Vagina (tissue), 2 donors: ENCODE results near the gene TMC3. TPM values are rescaled to one million over a fixed set of nuclear protein-coding genes. Genes with fewer than 3 reads are reported as not detected.

Source experiments
- DNase-seq, 2 donors: peaks; one replicate each; pipeline ENCODE4 v3.0.0-alpha.2; 2017; ENCODE audit errors: extremely low spot score in 2 of 2
- H3K27ac ChIP-seq: fragments of 200-600 bp; sonication (generic); one replicate; pipeline ENCODE4 v1.5.1; 2019
- H3K27me3 ChIP-seq: fragments of 200-600 bp; sonication (generic); one replicate; pipeline ENCODE4 v1.5.1; 2019
- H3K36me3 ChIP-seq, 2 donors: fragments of 200-600 bp; sonication (generic); one replicate each; pipeline ENCODE4 v1.5.1; 2017 to 2019
- H3K4me1 ChIP-seq: fragments of 200-600 bp; sonication (generic); one replicate; pipeline ENCODE4 v1.5.1; 2019
- H3K4me3 ChIP-seq, 2 donors: fragments of 200-600 bp; sonication (generic); 1 replicate in 1 of 2; 2 replicates in 1 of 2; pipeline ENCODE4 v1.5.1; 2016 to 2019
- H3K9me3 ChIP-seq: fragments of 200-600 bp; sonication (generic); one replicate; pipeline ENCODE4 v1.5.1; 2019
- CTCF ChIP-seq, 3 experiments: fragments of 450-650 bp in 2 of 3; fragments of 200-600 bp in 1 of 3; sonication (generic) in 1 of 3; IDR thresholded peaks; one replicate each; pipeline ENCODE4 v1.5.1; 2017 to 2019; ENCODE audit warnings: antibody characterized with exemption in 3 of 3, mild to moderate bottlenecking in 2 of 3, moderate library complexity in 2 of 3
- POLR2A ChIP-seq, 2 donors: fragments of 450-650 bp; IDR thresholded peaks; one replicate each; pipeline ENCODE4 v1.6.1; 2017; ENCODE audit warnings: antibody characterized with exemption in 2 of 2, mild to moderate bottlenecking in 2 of 2, moderate library complexity in 2 of 2
- POLR2AphosphoS5 ChIP-seq, 2 donors: sonication (generic); formaldehyde crosslinking; IDR thresholded peaks; one replicate each; pipeline ENCODE4 v1.9.0; 2017; ENCODE audit warnings: antibody characterized with exemption in 2 of 2, mild to moderate bottlenecking in 2 of 2, low read depth in 1 of 2; ENCODE audit not compliant: insufficient read depth in 1 of 2
- intact Hi-C: fragments of 100-400 bp; cut with DNase I; formaldehyde crosslinking; loops from one replicate; pipeline ENCODE4 v1.15.1; 2023
- total RNA-seq: library from RNA; depleted of rRNA; stranded (reverse); fragments of >200 nt; gene quantifications from one replicate; pipeline ENCODE4 v1.2.3, GENCODE V29; 2016

The TMC3 gene
- total RNA-seq, 1 donor from 2014 or later: 2.7 TPM

- intact Hi-C loops: no loop called here
- Histone ChIP-seq H3K9me3 (no peaks in the 10 kb centered on the region), H3K4me1 (peaks cover 50% of the 10 kb centered on the region), H3K36me3 (peaks cover 0 to 14% of the 10 kb centered on the region in 2 donors), H3K27ac (peak overlapping the region; percentile 57), H3K27me3 (no peaks in the 10 kb centered on the region), H3K4me3 (no peak overlapping the region)
- no peak for DNase-seq
- no peak for TF ChIP-seq POLR2A (IDR thresholded peaks at IDR 0.05)
- TF ChIP-seq CTCF (IDR thresholded peaks at IDR 0.05): no peak
- no peak for TF ChIP-seq POLR2AphosphoS5 (IDR thresholded peaks at IDR 0.05; ENCODE audit: insufficient read depth in 1 of 2, low read depth in 1 of 2)
Measured at GRCh38 chr15:81295486-81296121, 78.4 kb downstream of the TMC3 start.

GRCh38 chr15:81294516-81294880 lies 79.5 kb downstream of the TMC3 start:
- H3K4me3 ChIP-seq: no peak overlapping the region
- no peaks in the 10 kb centered on the region for H3K9me3 ChIP-seq
- peaks cover 50% of the 10 kb centered on the region for H3K4me1 ChIP-seq
- no peak for TF ChIP-seq CTCF (IDR thresholded peaks at IDR 0.05)
- TF ChIP-seq POLR2AphosphoS5 (IDR thresholded peaks at IDR 0.05; ENCODE audit: insufficient read depth in 1 of 2, low read depth in 1 of 2): no peak
- no peak for TF ChIP-seq POLR2A (IDR thresholded peaks at IDR 0.05)
- H3K27ac ChIP-seq: peak overlapping the region; percentile 57
- H3K36me3 ChIP-seq: peaks cover 0 to 14% of the 10 kb centered on the region in 2 donors
- H3K27me3 ChIP-seq: no peaks in the 10 kb centered on the region
- no peak for DNase-seq
- intact Hi-C loops: no loop called here

GRCh38 chr15:81293728-81294515 lies 80.1 kb downstream of the TMC3 start:
- intact Hi-C loops: no loop called here
- Histone ChIP-seq H3K27ac (peak overlapping the region; percentile 57), H3K4me3 (no peak overlapping the region), H3K27me3 (no peaks in the 10 kb centered on the region), H3K4me1 (peaks cover 50% of the 10 kb centered on the region), H3K36me3 (peaks cover 0 to 14% of the 10 kb centered on the region in 2 donors), H3K9me3 (no peaks in the 10 kb centered on the region)
- TF ChIP-seq POLR2AphosphoS5 (IDR thresholded peaks at IDR 0.05; ENCODE audit: insufficient read depth in 1 of 2, low read depth in 1 of 2) (peak in 1 of 2 donors; percentile 21), POLR2A (IDR thresholded peaks at IDR 0.05) (no peak), CTCF (IDR thresholded peaks at IDR 0.05) (no peak)
- DNase-seq: no peak

GRCh38 chr15:81292523-81293001 lies 81.5 kb downstream of the TMC3 start:
- Histone ChIP-seq H3K27me3 (no peaks in the 10 kb centered on the region), H3K36me3 (peaks cover 0 to 19% of the 10 kb centered on the region in 2 donors), H3K4me1 (peaks cover 50% of the 10 kb centered on the region), H3K27ac (no peak overlapping the region), H3K9me3 (no peaks in the 10 kb centered on the region), H3K4me3 (no peak overlapping the region)
- intact Hi-C loops: no loop called here
- no peak for DNase-seq
- TF ChIP-seq POLR2AphosphoS5 (IDR thresholded peaks at IDR 0.05; ENCODE audit: insufficient read depth in 1 of 2, low read depth in 1 of 2) (no peak), CTCF (IDR thresholded peaks at IDR 0.05) (no peak), POLR2A (IDR thresholded peaks at IDR 0.05) (no peak)
